Peyer's patch (tissue), 4 donors: ENCODE measurements around the gene FDX1. TPM values are rescaled to one million over a fixed set of nuclear protein-coding genes. Genes with fewer than 3 reads are reported as not detected.

Experiments used
- DNase-seq, 3 donors: peaks; one replicate each; pipeline ENCODE4 v3.0.0-alpha.2; 2017 to 2019
- H3K27ac ChIP-seq, 4 donors: fragments of 200-600 bp; sonication (generic); one replicate each; pipeline ENCODE4 v1.5.1; 2016 to 2019
- H3K27me3 ChIP-seq, 2 donors: fragments of 200-600 bp; sonication (generic); one replicate each; pipeline ENCODE4 v1.5.1; 2019
- H3K36me3 ChIP-seq, 3 donors: fragments of 200-600 bp; sonication (generic); one replicate each; pipeline ENCODE4 v1.5.1; 2016 to 2019
- H3K4me1 ChIP-seq, 4 donors: fragments of 200-600 bp; sonication (generic); one replicate each; pipeline ENCODE4 v1.5.1; 2016 to 2019
- H3K4me3 ChIP-seq, 4 donors: fragments of 200-600 bp; sonication (generic); 1 replicate in 3 of 4; 2 replicates in 1 of 4; pipeline ENCODE4 v1.5.1; 2016 to 2019; ENCODE audit warnings: mild to moderate bottlenecking in 1 of 4
- H3K9me3 ChIP-seq, 4 donors: fragments of 200-600 bp; sonication (generic); one replicate each; pipeline ENCODE4 v1.5.1; 2016 to 2019; ENCODE audit warnings: mild to moderate bottlenecking in 1 of 4
- CTCF ChIP-seq, 6 experiments: fragments of 450-650 bp in 4 of 6; fragments of 200-600 bp in 2 of 6; sonication (generic) in 1 of 6; IDR thresholded peaks; one replicate each; pipeline ENCODE4 v1.5.1; 2017 to 2019; ENCODE audit warnings: antibody characterized with exemption in 6 of 6, mild to moderate bottlenecking in 3 of 6, moderate library complexity in 1 of 6
- POLR2A ChIP-seq, 2 donors: fragments of 450-650 bp; IDR thresholded peaks; one replicate each; pipeline ENCODE4 v1.5.1; 2017; ENCODE audit warnings: antibody characterized with exemption in 2 of 2, mild to moderate bottlenecking in 2 of 2, moderate library complexity in 2 of 2
- total RNA-seq, 4 donors: library from RNA; depleted of rRNA; stranded (reverse); fragments of >200 nt; gene quantifications; one replicate each; pipeline ENCODE4 v1.1.0, GENCODE V29; 2016

The FDX1 gene
- total RNA-seq, 4 donors from 2014 or later: 14.0 to 25.0 (median 15.5) TPM

GRCh38 chr11:110481523-110481922 is 51.8 kb downstream of the FDX1 start:
- Histone ChIP-seq H3K27me3 (no peaks in the 10 kb centered on the region), H3K36me3 (no peaks in the 10 kb centered on the region), H3K9me3 (no peaks in the 10 kb centered on the region), H3K27ac (no peak overlapping the region), H3K4me3 (no peak overlapping the region), H3K4me1 (no peaks in the 10 kb centered on the region)
- TF ChIP-seq CTCF (IDR thresholded peaks at IDR 0.05) (no peak), POLR2A (IDR thresholded peaks at IDR 0.05) (no peak)
- DNase-seq: no peak

GRCh38 chr11:110486156-110486555 is 56.4 kb downstream of the FDX1 start:
- H3K27ac ChIP-seq: no peak overlapping the region
- TF ChIP-seq CTCF (IDR thresholded peaks at IDR 0.05): no peak
- TF ChIP-seq POLR2A (IDR thresholded peaks at IDR 0.05): no peak
- no peak overlapping the region for H3K4me3 ChIP-seq
- no peaks in the 10 kb centered on the region for H3K9me3 ChIP-seq
- no peak for DNase-seq
- no peaks in the 10 kb centered on the region for H3K4me1 ChIP-seq
- no peaks in the 10 kb centered on the region for H3K36me3 ChIP-seq
- no peaks in the 10 kb centered on the region for H3K27me3 ChIP-seq

GRCh38 chr11:110488446-110488845 is 58.7 kb downstream of the FDX1 start:
- no peak for TF ChIP-seq CTCF (IDR thresholded peaks at IDR 0.05)
- TF ChIP-seq POLR2A (IDR thresholded peaks at IDR 0.05): no peak

GRCh38 chr11:110490886-110491285 is 61.1 kb downstream of the FDX1 start:
- no peaks in the 10 kb centered on the region for H3K27me3 ChIP-seq
- no peak for DNase-seq
- H3K27ac ChIP-seq: no peak overlapping the region
- H3K4me1 ChIP-seq: no peaks in the 10 kb centered on the region
- no peaks in the 10 kb centered on the region for H3K9me3 ChIP-seq
- TF ChIP-seq POLR2A (IDR thresholded peaks at IDR 0.05) (no peak), CTCF (IDR thresholded peaks at IDR 0.05) (no peak)
- no peaks in the 10 kb centered on the region for H3K36me3 ChIP-seq
- H3K4me3 ChIP-seq: no peak overlapping the region

More at GRCh38 chr11:110488446-110488845, 58.7 kb downstream of the FDX1 start:
- no peak for DNase-seq
- no peaks in the 10 kb centered on the region for H3K36me3 ChIP-seq
- H3K9me3 ChIP-seq: no peaks in the 10 kb centered on the region
- H3K4me1 ChIP-seq: no peaks in the 10 kb centered on the region
- H3K27me3 ChIP-seq: no peaks in the 10 kb centered on the region
- H3K27ac ChIP-seq: no peak overlapping the region
- H3K4me3 ChIP-seq: no peak overlapping the region

- no peak overlapping the region for H3K4me3 ChIP-seq
- no peaks in the 10 kb centered on the region for H3K36me3 ChIP-seq
- no peak overlapping the region for H3K27ac ChIP-seq
- no peaks in the 10 kb centered on the region for H3K4me1 ChIP-seq
- H3K9me3 ChIP-seq: no peaks in the 10 kb centered on the region
- TF ChIP-seq CTCF (IDR thresholded peaks at IDR 0.05) (no peak), POLR2A (IDR thresholded peaks at IDR 0.05) (no peak)
- H3K27me3 ChIP-seq: no peaks in the 10 kb centered on the region
- DNase-seq: no peak
Observed at GRCh38 chr11:110491577-110492320, 62.0 kb downstream of the FDX1 start.
